HEK293 (cell line): ENCODE data around the gene DCK.

Source experiments
- BCL11A ChIP-seq: fragments of 450-650 bp; formaldehyde crosslinking; IDR thresholded peaks from 2 replicates; pipeline ENCODE4 v1.5.1; 2016; ENCODE audit warnings: low read depth, missing biosample characterization, missing genetic modification characterization
- HOXD13 ChIP-seq: sonication (generic); formaldehyde crosslinking; IDR thresholded peaks from 2 replicates; pipeline ENCODE4 v1.8.0; 2022; ENCODE audit warnings: missing genetic modification reagents, borderline replicate concordance
- REST ChIP-seq: fragments of 450-650 bp; formaldehyde crosslinking; IDR thresholded peaks from 2 replicates; pipeline ENCODE4 v1.5.1; 2016; ENCODE audit warnings: missing biosample characterization, missing genetic modification characterization
- ZBTB49 ChIP-seq: fragments of 450-650 bp; formaldehyde crosslinking; IDR thresholded peaks from 2 replicates; pipeline ENCODE4 v1.5.1; 2016; ENCODE audit warnings: missing biosample characterization, missing genetic modification characterization, low read depth
- ZNF350 ChIP-seq: fragments of 450-650 bp; formaldehyde crosslinking; IDR thresholded peaks from 2 replicates; pipeline ENCODE4 v1.5.0; 2017; ENCODE audit warnings: missing biosample characterization, mild to moderate bottlenecking, missing genetic modification characterization
- ZNF433 ChIP-seq: fragments of 450-650 bp; formaldehyde crosslinking; IDR thresholded peaks from 2 replicates; pipeline ENCODE4 v1.5.1; 2016; ENCODE audit warnings: missing biosample characterization, missing genetic modification characterization, low read depth
- ZNF513 ChIP-seq: fragments of 450-650 bp; IDR thresholded peaks from 2 replicates; pipeline ENCODE4 v1.5.1; 2018; ENCODE audit warnings: missing biosample characterization, missing genetic modification characterization
- ZNF639 ChIP-seq: fragments of 450-650 bp; formaldehyde crosslinking; IDR thresholded peaks from 2 replicates; pipeline ENCODE4 v1.5.1; 2016; ENCODE audit warnings: missing biosample characterization, missing genetic modification characterization

GRCh38 chr4:71020611-71021010, 27.2 kb downstream of the DCK start:
- no peak for TF ChIP-seq ZNF513
- no peak for TF ChIP-seq BCL11A (tag by site-specific recombination)
- no peak for TF ChIP-seq HOXD13 (CRISPR knock-in tag)
- TF ChIP-seq ZBTB49 (tag by site-specific recombination): no peak
- no peak for TF ChIP-seq ZNF433 (tag by site-specific recombination)
- TF ChIP-seq REST (tag by site-specific recombination): no peak
- no peak for TF ChIP-seq ZNF350 (tag by site-specific recombination)
- no peak for TF ChIP-seq ZNF639
